Measurements from ENCODE around the gene SLC6A6. TPM values are rescaled to one million over a fixed set of nuclear protein-coding genes. Genes with fewer than 3 reads are reported as not detected.

SLC6A6 gene
- total RNA-seq, 3 donors from 2014 or later: 22.1 to 52.4 (median 27.5) TPM

GRCh38 chr3:14430706-14431451 lies 28.5 kb downstream of the SLC6A6 start:
- H3K4me3 ChIP-seq: no peak overlapping the region
- TF ChIP-seq POLR2AphosphoS5 (IDR thresholded peaks at IDR 0.05): no peak
- no peak for TF ChIP-seq CTCF (IDR thresholded peaks at IDR 0.05)
- TF ChIP-seq POLR2A (IDR thresholded peaks at IDR 0.05): no peak
- peaks cover 4 to 24% of the 10 kb centered on the region in 2 donors for H3K4me1 ChIP-seq

GRCh38 chr3:14431452-14431916 lies 29.1 kb downstream of the SLC6A6 start:
- H3K4me1 ChIP-seq: peaks cover 4 to 24% of the 10 kb centered on the region in 2 donors
- H3K36me3 ChIP-seq: no peaks in the 10 kb centered on the region
- no peak overlapping the region for H3K4me3 ChIP-seq
- DNase-seq (ENCODE audit: low spot score in 2 of 2): no peak
- H3K27me3 ChIP-seq: no peaks in the 10 kb centered on the region
- peak overlapping the region; percentile 66 to 84 for H3K27ac ChIP-seq
- intact Hi-C loops (cut with DNase I; ENCODE audit: low total_unique reads): no loop called here
- no peak for TF ChIP-seq POLR2A (IDR thresholded peaks at IDR 0.05)
- TF ChIP-seq CTCF (IDR thresholded peaks at IDR 0.05): no peak
- TF ChIP-seq POLR2AphosphoS5 (IDR thresholded peaks at IDR 0.05): no peak
- H3K9me3 ChIP-seq: no peaks in the 10 kb centered on the region

More at GRCh38 chr3:14430706-14431451, 28.5 kb downstream of the SLC6A6 start:
- Histone ChIP-seq H3K36me3 (no peaks in the 10 kb centered on the region), H3K27me3 (no peaks in the 10 kb centered on the region), H3K9me3 (no peaks in the 10 kb centered on the region), H3K27ac (peak overlapping the region; percentile 66 to 84)
- DNase-seq (ENCODE audit: low spot score in 2 of 2): no peak
- intact Hi-C loops (cut with DNase I; ENCODE audit: low total_unique reads): no loop called here

DNA sequence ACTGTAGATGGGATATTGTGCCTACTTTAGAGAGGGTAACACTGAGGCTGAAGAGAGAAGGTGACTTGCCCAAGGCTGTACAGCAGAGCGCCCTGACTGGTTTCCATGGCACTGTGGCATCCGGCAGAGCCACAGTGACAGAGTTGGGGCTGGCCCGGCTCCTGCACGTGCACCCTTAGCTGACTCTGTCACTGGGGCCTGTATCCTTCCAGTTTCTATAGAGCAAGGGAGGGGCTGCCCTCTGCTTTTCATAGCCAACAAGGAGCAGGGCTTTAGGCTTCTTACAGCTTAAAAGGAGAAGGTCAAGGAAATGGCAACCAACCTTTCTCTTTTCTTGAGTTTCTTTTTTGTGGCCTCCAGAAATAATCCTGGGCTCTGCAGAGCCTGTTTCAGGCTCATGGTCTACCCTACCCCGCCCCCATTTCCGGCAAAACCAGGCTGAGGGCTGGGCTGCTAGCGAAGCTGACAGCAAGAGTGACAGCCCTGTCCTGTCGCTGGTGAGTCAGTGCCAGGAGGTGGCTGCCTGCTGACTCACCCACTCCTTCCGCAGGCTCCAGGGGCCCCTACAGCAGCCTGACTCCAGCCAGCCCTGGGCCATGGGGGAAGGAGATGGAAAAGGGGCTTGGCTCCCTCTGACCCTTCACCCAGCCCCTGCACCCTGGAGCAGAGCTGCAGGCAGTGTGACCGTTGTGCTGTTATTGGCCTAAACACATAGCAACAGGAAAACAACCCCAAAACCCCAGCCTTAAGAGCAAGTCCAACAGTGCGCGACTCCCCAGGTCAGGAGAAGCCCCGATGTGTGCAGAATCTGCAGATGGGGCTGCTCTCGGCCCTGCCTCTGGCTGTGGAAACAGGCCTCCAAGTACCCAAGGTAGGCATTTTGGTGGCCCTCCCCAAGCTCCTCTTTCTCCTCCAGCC lies 29.8 kb downstream of the SLC6A6 start:
- DNase-seq (ENCODE audit: low spot score in 2 of 2): peak; percentile 80 to 83
- intact Hi-C loops (cut with DNase I; ENCODE audit: low total_unique reads): no loop called here
- H3K9me3 ChIP-seq: no peaks in the 10 kb centered on the region
- peaks cover 4 to 24% of the 10 kb centered on the region in 2 donors for H3K4me1 ChIP-seq
- peak overlapping the region; percentile 66 to 84 for H3K27ac ChIP-seq
- no peaks in the 10 kb centered on the region for H3K36me3 ChIP-seq
- peak in 1 of 3 donors; percentile 26 for TF ChIP-seq POLR2AphosphoS5 (IDR thresholded peaks at IDR 0.05)
- TF ChIP-seq POLR2A (IDR thresholded peaks at IDR 0.05): no peak
- no peaks in the 10 kb centered on the region for H3K27me3 ChIP-seq
- no peak overlapping the region for H3K4me3 ChIP-seq

DNA sequence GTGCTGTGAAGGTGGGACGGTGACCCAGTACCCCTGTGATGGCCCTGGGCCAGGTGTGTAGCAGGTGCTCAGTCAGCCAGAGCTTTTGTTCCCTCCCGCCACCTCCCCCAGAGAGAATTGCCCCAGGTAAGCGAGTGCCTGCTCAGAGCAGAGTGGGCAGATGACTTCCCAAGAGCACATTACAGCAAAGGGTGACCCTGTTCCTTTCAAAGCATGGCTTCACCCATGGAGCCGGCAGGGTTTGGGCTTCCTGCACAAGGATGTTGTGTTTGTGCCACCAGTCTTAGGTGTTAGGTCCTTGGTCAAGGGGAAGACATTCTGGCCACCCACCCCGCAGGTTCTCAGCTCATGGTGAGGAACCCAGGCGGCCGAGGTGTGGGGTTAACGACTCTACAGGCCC lies 30.7 kb downstream of the SLC6A6 start:
- no peaks in the 10 kb centered on the region for H3K36me3 ChIP-seq
- peak overlapping the region; percentile 43 to 66 for H3K27ac ChIP-seq
- intact Hi-C loops (cut with DNase I; ENCODE audit: low total_unique reads): no loop called here
- no peaks in the 10 kb centered on the region for H3K9me3 ChIP-seq
- no peak for DNase-seq (ENCODE audit: low spot score in 2 of 2)
- H3K27me3 ChIP-seq: no peaks in the 10 kb centered on the region
- TF ChIP-seq CTCF (IDR thresholded peaks at IDR 0.05): no peak
- no peak for TF ChIP-seq POLR2AphosphoS5 (IDR thresholded peaks at IDR 0.05)
- TF ChIP-seq POLR2A (IDR thresholded peaks at IDR 0.05): no peak
- H3K4me3 ChIP-seq: no peak overlapping the region
- H3K4me1 ChIP-seq: peaks cover 4 to 24% of the 10 kb centered on the region in 2 donors

GRCh38 chr3:14434126-14434497 lies 31.7 kb downstream of the SLC6A6 start:
- Histone ChIP-seq H3K4me3 (peak overlapping the region in 1 of 3 donors; percentile 15), H3K27ac (peak overlapping the region; percentile 76 to 86), H3K36me3 (no peaks in the 10 kb centered on the region), H3K27me3 (no peaks in the 10 kb centered on the region), H3K4me1 (peaks cover 4 to 27% of the 10 kb centered on the region in 2 donors), H3K9me3 (no peaks in the 10 kb centered on the region)
- TF ChIP-seq POLR2A (IDR thresholded peaks at IDR 0.05) (no peak), CTCF (IDR thresholded peaks at IDR 0.05) (no peak)
- DNase-seq (ENCODE audit: low spot score in 2 of 2): no peak
- intact Hi-C loops (cut with DNase I; ENCODE audit: low total_unique reads): no loop called here

Data from breast epithelium (tissue), 4 donors.